HG02840 (cell line): Measurements from ENCODE around the gene PTCRA.

Experiments
- ATAC-seq: cut with Tn5 transposase; IDR thresholded peaks from one replicate; pipeline ENCODE4 v1.9.1; 2021; ENCODE audit warnings: mild to moderate bottlenecking, moderate library complexity, moderate number of reproducible peaks; ENCODE audit not compliant: unreplicated experiment, low FRiP score

PTCRA gene

DNA sequence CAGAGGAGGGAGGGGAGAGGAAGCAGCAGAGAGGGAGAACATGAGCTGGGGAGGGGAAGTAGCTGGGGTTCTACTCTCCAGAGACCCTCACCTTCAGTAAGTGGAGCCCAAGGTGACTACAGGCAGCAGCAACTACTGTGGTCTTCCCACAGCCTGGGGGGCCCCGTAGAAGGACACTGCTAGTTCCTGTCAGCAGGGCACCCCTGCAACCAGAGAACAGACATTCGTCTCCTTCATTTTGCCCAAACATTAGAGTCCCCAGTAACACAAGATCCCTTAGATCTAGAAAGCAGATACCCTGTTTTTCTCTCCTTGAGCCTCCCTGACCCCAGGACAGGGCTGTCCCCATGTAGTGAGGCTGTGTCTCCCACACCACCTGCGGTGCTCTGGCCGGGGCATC lies 52.9 kb downstream of the PTCRA start:
- no peak for ATAC-seq

DNA sequence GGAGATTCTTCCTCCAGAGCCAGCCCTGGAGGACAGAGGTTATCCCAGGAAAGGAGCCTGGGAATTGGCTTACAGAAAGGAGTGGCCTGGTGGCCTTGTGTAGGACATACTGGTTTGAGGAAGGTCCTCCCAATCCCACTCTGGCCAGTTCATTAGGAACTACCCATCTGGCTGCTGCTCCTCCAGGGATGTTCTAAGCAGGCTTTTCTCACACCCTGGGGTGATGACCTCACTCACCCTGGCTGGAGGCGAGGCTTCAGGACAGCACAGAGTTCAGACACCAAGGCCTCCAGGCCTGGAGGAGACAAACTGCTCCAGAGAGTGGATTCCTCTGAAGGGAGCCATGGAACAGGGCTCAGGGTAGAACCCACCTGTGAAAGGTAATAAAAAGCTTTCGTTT lies 53.6 kb downstream of the PTCRA start:
- no peak for ATAC-seq

DNA sequence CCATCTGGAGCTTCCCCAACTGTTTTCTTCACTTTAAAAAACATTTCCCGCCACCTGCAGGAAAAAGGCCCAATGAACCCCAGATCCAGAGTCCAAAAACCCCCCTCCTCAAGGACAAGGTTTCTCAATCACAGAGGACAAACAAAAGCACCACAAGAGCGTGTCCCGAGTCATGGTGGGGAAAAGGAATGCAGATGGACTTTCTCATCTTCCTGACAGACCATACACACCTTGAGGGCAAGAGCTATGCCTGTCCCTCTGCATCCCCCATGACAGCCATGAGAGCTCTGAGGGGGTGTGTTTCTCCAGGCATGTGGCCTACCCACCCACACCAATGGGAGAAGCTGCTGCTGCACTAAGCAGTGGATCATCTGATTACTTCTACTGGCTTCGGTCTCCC lies 54.1 kb downstream of the PTCRA start:
- ATAC-seq = no peak

DNA sequence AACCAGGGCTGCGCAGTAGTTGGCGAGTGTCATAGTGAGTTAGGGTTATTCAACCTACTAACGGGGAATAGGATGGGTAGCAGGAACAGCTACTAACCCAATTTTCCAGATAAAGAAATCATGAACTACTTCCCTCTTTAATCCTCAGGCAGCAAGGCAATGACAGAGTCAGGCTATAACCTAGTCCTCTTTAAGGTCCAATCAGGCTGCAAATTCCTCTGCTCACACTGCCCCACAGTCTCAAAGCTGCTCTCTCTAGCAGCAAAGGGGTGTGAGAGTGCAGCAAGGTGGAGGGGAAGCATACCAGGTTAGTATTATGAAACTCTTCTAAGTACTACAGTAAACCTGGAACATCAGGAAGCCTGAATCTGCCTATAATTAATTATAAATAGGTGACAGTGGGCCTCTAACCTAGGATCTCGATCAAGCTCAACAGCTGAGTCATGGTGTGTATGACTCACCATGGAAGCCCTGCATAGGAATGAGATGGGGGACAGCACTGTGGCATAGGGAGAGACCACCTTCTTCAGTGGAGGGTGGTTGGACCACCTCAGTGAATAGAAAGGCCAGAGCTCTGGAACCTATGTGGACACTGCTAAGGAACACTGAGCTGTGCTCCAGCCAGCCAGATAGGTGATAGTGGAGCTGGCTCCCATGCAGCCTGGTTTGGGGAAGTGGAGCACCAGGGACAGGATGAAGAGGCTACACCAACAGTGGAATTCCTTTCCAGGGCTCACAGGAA lies 55.2 kb downstream of the PTCRA start:
- ATAC-seq = no peak

DNA sequence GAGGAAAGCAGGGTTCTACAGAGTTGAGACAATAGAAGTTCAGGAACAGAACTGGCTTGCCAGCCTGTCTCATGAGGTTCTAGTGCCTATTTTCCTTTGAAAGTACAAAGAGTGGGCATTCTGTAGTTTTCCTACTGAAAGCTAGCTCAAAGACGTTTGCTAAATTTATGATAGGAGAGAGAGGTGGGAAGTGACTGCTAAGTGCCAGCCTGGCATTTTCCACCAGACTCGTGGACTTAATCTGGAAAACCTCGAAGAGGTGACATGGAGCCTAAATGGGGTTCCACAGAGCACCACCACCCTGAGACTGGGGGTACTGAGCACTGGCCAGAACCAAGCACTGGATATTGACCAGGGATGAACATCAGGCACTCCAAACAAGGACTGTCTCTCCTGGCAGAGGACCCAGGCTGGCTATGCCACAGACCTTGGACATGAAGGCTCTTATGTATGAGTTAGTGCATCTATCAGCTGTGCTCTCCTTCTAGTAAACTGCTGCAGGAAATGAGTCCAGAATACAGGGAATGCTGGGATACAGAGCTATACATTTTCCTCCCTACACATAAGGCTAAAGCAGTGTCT lies 56.0 kb downstream of the PTCRA start:
- ATAC-seq = no peak

DNA sequence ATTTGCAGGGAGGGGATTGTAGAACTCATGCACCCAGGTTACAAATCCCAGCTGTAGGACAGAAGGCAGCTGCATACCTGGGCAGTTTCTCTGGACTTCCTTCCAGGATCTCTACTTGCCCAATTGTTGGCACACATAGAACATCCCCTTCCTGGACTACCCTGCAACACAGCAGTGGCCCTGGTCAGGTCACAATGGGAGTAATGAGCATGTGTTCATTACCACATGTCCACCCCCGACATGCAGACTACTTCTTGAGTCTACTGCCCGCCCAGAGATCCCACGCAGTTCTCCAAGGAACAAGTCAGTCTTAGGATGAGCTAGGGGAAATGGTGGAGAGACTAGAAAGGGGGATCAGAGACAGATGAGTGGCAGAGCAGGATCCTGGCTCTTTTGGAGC lies 58.1 kb downstream of the PTCRA start:
- no peak for ATAC-seq

DNA sequence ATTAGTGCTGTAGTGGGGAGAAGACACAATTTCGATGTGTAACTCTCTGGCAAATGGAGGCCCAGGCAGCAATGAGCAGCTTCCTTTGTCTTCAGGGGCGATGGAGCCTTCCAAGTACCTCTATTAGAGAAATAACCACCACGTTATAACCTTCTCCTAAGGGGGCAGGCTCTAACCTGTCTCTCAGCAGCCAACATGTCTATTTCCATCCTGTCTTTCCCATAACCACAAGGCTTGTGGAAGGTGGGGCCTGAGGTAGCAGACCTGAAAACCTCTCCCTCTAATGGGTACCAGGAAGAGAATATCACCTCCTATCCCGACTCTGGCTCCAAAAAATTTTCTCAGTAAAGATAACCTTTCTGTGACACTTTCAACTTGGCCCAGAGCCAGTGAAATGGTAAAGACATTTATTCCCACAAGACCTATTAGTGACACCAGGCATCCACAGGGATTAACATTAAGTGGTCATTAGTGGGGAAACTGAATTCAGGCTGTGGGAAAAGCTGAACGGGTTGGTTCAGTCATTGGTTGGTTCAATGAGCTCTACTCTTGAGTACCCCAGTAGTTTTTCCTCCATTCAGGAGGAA lies 59.2 kb downstream of the PTCRA start:
- no peak for ATAC-seq
